Chondrocyte (in vitro differentiated cells): ENCODE results near the gene NANOGP8. TPM values are rescaled to one million over a fixed set of nuclear protein-coding genes. Genes with fewer than 3 reads are reported as not detected.

Source experiments
- DNase-seq: peaks from one replicate; pipeline ENCODE4 v3.0.0; 2021; ENCODE audit warnings: mixed read lengths, low spot score
- H3K27ac Mint-ChIP-seq: one replicate; pipeline ENCODE4 v1.8.0; 2021; ENCODE audit warnings: mild to moderate bottlenecking, moderate library complexity, mixed read lengths; ENCODE audit not compliant: unreplicated experiment
- H3K27me3 Mint-ChIP-seq: 2 replicates; pipeline ENCODE4 v1.8.0; 2021; ENCODE audit warnings: low read depth, mixed read lengths
- H3K36me3 Mint-ChIP-seq: 2 replicates; pipeline ENCODE4 v1.8.0; 2021; ENCODE audit warnings: low read depth, mixed read lengths
- H3K4me1 Mint-ChIP-seq: 2 replicates; pipeline ENCODE4 v1.8.0; 2021; ENCODE audit warnings: low read depth, mild to moderate bottlenecking, mixed read lengths
- H3K4me3 Mint-ChIP-seq: one replicate; pipeline ENCODE4 v1.8.0; 2021; ENCODE audit warnings: mild to moderate bottlenecking, moderate library complexity, mixed read lengths; ENCODE audit not compliant: unreplicated experiment
- H3K9me3 Mint-ChIP-seq: 2 replicates; pipeline ENCODE4 v1.8.0; 2021; ENCODE audit warnings: low read depth, mixed read lengths
- total RNA-seq: library from RNA; stranded (reverse); gene quantifications from 3 replicates; pipeline ENCODE4 v1.2.1, GENCODE V29; 2021
- TF ChIP-seq, protein P1 (sequence below): fragments of 200-600 bp; sonication (generic); IDR thresholded peaks from 2 replicates; pipeline ENCODE4 v1.5.0; 2021; ENCODE audit warnings: antibody characterized with exemption, mild to moderate bottlenecking, moderate library complexity

The NANOGP8 gene
- total RNA-seq, 1 donor from 2014 or later, result not detected

DNA sequence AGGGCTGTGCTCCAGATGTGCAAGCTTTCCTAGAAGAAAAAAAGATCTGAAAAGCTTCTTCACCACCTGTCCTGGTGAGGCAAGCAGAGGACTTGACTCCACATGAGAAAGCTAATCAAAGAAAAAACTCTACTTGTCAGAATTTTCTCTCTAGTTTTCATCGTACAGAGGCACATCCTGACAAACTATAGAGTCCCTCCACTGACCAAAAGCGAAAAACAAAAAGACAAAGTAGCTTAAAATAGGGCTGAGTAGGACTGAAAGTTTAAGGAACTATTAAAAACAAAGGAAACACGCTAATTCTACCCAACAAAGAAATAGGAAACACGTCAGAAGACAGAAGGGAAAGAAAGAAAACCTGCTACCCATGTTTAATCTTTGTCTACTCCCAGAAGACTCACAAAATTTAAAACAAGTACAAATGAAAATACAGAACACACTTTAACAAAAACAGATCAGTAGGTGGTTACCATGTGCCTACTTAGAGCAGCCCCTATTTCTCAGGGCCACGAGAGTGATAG, 26.5 kb downstream of the NANOGP8 start:
- peaks cover 2% of the 10 kb centered on the region for H3K4me1 Mint-ChIP-seq
- no peak overlapping the region for H3K27ac Mint-ChIP-seq
- no peaks in the 10 kb centered on the region for H3K36me3 Mint-ChIP-seq
- no peaks in the 10 kb centered on the region for H3K9me3 Mint-ChIP-seq
- no peak overlapping the region for H3K4me3 Mint-ChIP-seq
- no peaks in the 10 kb centered on the region for H3K27me3 Mint-ChIP-seq
- TF ChIP-seq, protein P1, sequence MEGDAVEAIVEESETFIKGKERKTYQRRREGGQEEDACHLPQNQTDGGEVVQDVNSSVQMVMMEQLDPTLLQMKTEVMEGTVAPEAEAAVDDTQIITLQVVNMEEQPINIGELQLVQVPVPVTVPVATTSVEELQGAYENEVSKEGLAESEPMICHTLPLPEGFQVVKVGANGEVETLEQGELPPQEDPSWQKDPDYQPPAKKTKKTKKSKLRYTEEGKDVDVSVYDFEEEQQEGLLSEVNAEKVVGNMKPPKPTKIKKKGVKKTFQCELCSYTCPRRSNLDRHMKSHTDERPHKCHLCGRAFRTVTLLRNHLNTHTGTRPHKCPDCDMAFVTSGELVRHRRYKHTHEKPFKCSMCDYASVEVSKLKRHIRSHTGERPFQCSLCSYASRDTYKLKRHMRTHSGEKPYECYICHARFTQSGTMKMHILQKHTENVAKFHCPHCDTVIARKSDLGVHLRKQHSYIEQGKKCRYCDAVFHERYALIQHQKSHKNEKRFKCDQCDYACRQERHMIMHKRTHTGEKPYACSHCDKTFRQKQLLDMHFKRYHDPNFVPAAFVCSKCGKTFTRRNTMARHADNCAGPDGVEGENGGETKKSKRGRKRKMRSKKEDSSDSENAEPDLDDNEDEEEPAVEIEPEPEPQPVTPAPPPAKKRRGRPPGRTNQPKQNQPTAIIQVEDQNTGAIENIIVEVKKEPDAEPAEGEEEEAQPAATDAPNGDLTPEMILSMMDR, result no peak
- DNase-seq, result no peak

DNA sequence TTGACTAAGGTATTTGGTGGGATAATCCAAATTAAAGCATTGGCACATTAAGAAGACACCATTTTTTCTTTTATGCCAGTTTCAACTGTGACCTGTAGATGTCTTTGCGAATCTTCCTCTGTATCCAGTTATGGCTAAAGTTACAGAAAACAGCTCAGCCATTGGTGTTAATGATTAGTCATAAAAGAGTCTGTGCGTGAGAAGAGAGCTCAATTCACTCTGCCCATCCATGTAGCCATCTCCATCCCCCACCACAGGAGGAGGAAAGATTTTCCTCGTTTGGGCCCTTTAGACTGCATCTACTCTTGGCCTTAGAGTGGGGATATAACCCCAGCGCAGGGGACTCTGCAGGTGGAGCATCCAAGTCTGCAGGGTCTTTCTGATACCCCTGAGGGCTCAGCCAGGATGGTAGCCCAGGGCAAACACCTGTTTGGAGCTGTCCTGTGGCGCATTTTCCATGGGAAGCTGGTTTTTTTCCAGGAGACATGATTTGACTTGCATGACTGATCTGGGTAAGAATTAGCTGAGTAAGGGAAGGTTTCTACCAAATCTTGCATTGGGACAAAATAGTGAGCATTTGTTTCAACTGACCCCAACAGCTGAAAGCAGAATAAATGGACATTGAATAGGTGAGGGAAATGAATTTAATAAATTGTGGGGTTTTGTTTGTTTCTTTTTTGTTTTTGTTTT, 29.5 kb downstream of the NANOGP8 start:
- H3K36me3 Mint-ChIP-seq, result no peaks in the 10 kb centered on the region
- peaks cover 2% of the 10 kb centered on the region for H3K4me1 Mint-ChIP-seq
- H3K27me3 Mint-ChIP-seq, result no peaks in the 10 kb centered on the region

DNA sequence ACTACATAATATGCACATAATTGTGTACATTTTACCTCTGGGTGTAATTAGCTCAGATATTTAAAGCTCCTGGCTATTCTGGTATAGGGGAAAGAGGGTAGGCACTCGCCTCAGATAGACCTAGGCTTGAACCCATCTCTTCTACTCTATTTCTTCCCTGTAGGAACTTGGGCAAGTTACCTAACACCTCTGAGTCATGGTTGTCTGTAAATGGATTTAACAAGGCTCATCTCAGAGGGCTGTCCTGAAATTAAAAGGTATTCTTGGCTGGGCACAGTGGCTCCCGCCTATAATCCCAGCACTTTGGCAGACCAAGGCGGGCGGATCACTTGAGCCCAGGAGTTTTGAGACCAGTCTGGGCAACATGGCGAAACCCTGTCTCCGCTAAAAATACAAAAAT, 30.7 kb downstream of the NANOGP8 start:
- no peaks in the 10 kb centered on the region for H3K4me1 Mint-ChIP-seq
- DNase-seq, result no peak
- TF ChIP-seq, protein P1, result no peak
- no peaks in the 10 kb centered on the region for H3K36me3 Mint-ChIP-seq
- H3K9me3 Mint-ChIP-seq, result no peaks in the 10 kb centered on the region
- H3K27ac Mint-ChIP-seq, result no peak overlapping the region
- no peak overlapping the region for H3K4me3 Mint-ChIP-seq
- H3K27me3 Mint-ChIP-seq, result no peaks in the 10 kb centered on the region

More for the DNA sequence above, 29.5 kb downstream of the NANOGP8 start:
- TF ChIP-seq, protein P1, result no peak
- Mint-ChIP-seq H3K27ac (no peak overlapping the region), H3K9me3 (no peaks in the 10 kb centered on the region), H3K4me3 (no peak overlapping the region)
- no peak for DNase-seq

DNA sequence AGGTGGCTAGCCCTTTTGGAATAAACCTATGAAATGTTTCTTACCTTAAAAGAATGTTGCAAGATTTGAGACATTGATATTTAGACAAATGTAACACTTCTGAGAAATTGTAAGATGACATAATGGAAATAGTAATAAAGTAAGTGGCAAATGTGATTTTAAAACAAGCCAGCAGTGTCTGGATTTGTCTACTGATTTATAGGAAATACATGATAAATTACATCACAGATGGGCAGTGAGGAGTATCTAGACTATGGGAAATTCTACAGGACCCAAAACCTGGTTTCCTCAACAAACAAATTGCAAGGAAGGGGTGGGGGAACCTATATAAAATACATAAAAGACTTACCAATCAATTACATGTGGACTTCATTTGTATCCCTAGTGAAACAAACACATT, 37.1 kb downstream of the NANOGP8 start:
- H3K27ac Mint-ChIP-seq, result no peak overlapping the region
- TF ChIP-seq, protein P1, result no peak

DNA sequence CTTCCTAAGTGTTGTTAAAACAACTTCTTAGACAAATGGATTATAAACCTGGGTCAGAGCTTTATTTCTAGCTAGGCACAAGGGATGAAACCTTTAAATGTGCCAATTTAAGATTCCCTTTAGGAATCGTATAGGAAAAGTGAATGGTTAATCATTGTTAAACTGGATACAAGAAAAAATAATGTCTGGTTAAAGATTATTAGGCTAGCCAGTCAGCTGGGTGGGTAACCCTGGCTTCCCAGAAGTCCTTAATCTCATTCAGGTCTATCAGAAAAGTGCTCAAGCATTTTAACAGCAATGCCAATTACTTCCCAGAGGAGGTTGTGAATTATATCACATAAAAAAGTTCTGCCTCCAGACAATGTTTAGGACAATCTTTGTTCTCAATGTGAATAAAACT, 37.6 kb downstream of the NANOGP8 start:
- TF ChIP-seq, protein P1, result no peak
- no peaks in the 10 kb centered on the region for H3K4me1 Mint-ChIP-seq
- H3K36me3 Mint-ChIP-seq, result no peaks in the 10 kb centered on the region
- H3K4me3 Mint-ChIP-seq, result no peak overlapping the region
- no peak for DNase-seq
- no peaks in the 10 kb centered on the region for H3K27me3 Mint-ChIP-seq
- H3K27ac Mint-ChIP-seq, result no peak overlapping the region
- no peaks in the 10 kb centered on the region for H3K9me3 Mint-ChIP-seq

More for the DNA sequence above, 37.1 kb downstream of the NANOGP8 start:
- H3K36me3 Mint-ChIP-seq, result no peaks in the 10 kb centered on the region
- H3K27me3 Mint-ChIP-seq, result no peaks in the 10 kb centered on the region
- H3K4me3 Mint-ChIP-seq, result no peak overlapping the region
- DNase-seq, result no peak
- no peaks in the 10 kb centered on the region for H3K9me3 Mint-ChIP-seq
- H3K4me1 Mint-ChIP-seq, result no peaks in the 10 kb centered on the region
